Lower lobe of right lung (tissue), 2 donors: ENCODE results near the gene B3GALT2. TPM values are rescaled to one million over a fixed set of nuclear protein-coding genes. Genes with fewer than 3 reads are reported as not detected.

Source experiments
- ATAC-seq, 2 donors: fragments of 200-7000 bp; cut with Tn5 transposase; one replicate each; pipeline ENCODE4 v1.9.1; 2020 to 2022; ENCODE audit warnings: mild to moderate bottlenecking in 2 of 2, moderate library complexity in 2 of 2
- DNase-seq: peaks from one replicate; pipeline ENCODE4 v3.0.0-alpha.2; 2020
- H3K27ac ChIP-seq: fragments of 200-600 bp; one replicate; pipeline ENCODE4 v1.8.0; 2022
- H3K27me3 ChIP-seq: fragments of 200-600 bp; one replicate; pipeline ENCODE4 v1.8.0; 2022; ENCODE audit warnings: low read depth
- H3K36me3 ChIP-seq: fragments of 200-600 bp; one replicate; pipeline ENCODE4 v1.8.0; 2022; ENCODE audit warnings: mild to moderate bottlenecking
- H3K4me1 ChIP-seq: fragments of 200-600 bp; one replicate; pipeline ENCODE4 v1.8.0; 2022
- H3K4me3 ChIP-seq: fragments of 200-600 bp; one replicate; pipeline ENCODE4 v1.8.0; 2022; ENCODE audit warnings: mild to moderate bottlenecking
- H3K9me3 ChIP-seq: fragments of 200-600 bp; one replicate; pipeline ENCODE4 v1.8.0; 2022
- CTCF ChIP-seq: fragments of 200-600 bp; IDR thresholded peaks from one replicate; pipeline ENCODE4 v1.8.0; 2022; ENCODE audit warnings: antibody characterized with exemption, mild to moderate bottlenecking
- intact Hi-C: fragments of 100-400 bp; cut with DNase I; formaldehyde crosslinking; loops from one replicate; pipeline ENCODE4 v1.11.0; 2022
- microRNA-seq: library from miRNA; unstranded; fragments of <30 nt; microRNA quantifications from one replicate; pipeline ENCODE4 v1.2.0, GENCODE V29; 2020; ENCODE audit warnings: borderline number of aligned reads
- total RNA-seq: library from RNA; stranded (reverse); fragmentation: NEBNext Ultra II Directional; extraction: Animal tissue kit (Norgen Biotek cat#: 25700); gene quantifications from one replicate; pipeline ENCODE4 v1.2.1, GENCODE V29; 2021
- donor health status: DM: no; HTN: yes; CAD: no; lungs with severe emphysema.

Gene B3GALT2
- total RNA-seq, 1 donor from 2014 or later = 3.8 TPM

- Histone ChIP-seq H3K9me3 (no peaks in the 10 kb centered on the region), H3K27ac (no peak overlapping the region), H3K4me3 (no peak overlapping the region), H3K36me3 (peaks cover 77% of the 10 kb centered on the region), H3K4me1 (no peaks in the 10 kb centered on the region), H3K27me3 (no peaks in the 10 kb centered on the region)
- intact Hi-C loops = no loop called here
- DNase-seq = no peak
- no peak for ATAC-seq
- no peak for TF ChIP-seq CTCF
Observed at GRCh38 chr1:193140254-193140653, 46.2 kb downstream of the B3GALT2 start.

DNA sequence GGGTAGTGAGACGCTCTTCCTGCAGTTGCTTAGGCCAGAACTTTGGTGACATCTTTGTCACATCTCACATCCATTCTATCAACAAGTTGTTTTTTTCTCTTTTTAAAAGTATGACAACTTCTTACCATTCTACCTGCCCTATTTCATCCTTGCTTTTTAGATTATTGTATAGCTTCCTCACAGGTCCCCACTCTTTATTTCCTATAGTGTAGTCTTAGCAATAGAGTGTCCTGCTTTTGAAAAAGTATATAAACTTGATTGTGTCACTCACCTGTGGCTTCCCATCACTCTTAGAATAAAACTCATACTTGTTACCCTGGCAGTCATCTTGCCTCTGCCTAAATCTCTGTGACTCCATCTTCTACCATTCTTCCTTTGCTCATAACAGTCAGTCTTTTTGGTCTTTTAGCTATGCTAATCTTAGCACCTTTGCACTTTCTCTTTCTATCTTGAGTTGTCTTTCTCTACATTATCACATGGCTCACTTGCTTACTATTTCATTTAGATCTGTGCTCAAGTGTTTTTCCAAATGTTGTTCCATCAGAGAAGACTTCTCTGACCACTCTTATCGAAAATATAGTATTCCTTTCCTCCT, 55.0 kb downstream of the B3GALT2 start:
- no peak for TF ChIP-seq CTCF
- Histone ChIP-seq H3K36me3 (peaks cover 66% of the 10 kb centered on the region), H3K27me3 (no peaks in the 10 kb centered on the region)

More for the DNA sequence above, 55.0 kb downstream of the B3GALT2 start:
- H3K9me3 ChIP-seq = no peaks in the 10 kb centered on the region
- H3K4me1 ChIP-seq = no peaks in the 10 kb centered on the region
- no peak overlapping the region for H3K4me3 ChIP-seq
- no peak for ATAC-seq
- DNase-seq = no peak
- H3K27ac ChIP-seq = no peak overlapping the region
- intact Hi-C loops = no loop called here

Small RNAs within 50 kb of the gene (microRNA-seq; reads per million reads assigned to microRNA genes)
- gene MIR1278 = not detected

Other genes starting within 250 kb of the B3GALT2 start
- 26.0 TPM for gene UCHL5, start 127.3 kb downstream of the B3GALT2 start, total RNA-seq
- 70.7 TPM for gene RO60, start 127.0 kb downstream of the B3GALT2 start, total RNA-seq
- gene GLRX2, start 81.2 kb downstream of the B3GALT2 start, total RNA-seq = 25.2 TPM
- 59.8 TPM for gene CDC73, start 64.6 kb downstream of the B3GALT2 start, total RNA-seq